Natural killer cell treated with Interleukin-12 subunit alpha and Interleukin-12 subunit beta and Interleukin-15 and Interleukin-18, amount 100 ng/mL, for 72 hours (primary cell): ENCODE data around the gene ZAP70. TPM values are rescaled to one million over a fixed set of nuclear protein-coding genes. Genes with fewer than 3 reads are reported as not detected.

Experiments
- ATAC-seq, 2 donors: fragments of 150-1000 bp; cut with Tn5 transposase in 1 of 2; sonication (Bioruptor Pico), chemical (Tn5 transposase) in 1 of 2; 2 replicates each; pipeline ENCODE4 v1.10.0; 2021
- DNase-seq: peaks from one replicate; pipeline ENCODE4 v3.0.0; 2022; ENCODE audit warnings: low spot score
- H3K27ac Mint-ChIP-seq, 2 donors: 1 replicate in 1 of 2; 2 replicates in 1 of 2; pipeline ENCODE4 v1.8.0; 2022; ENCODE audit warnings: mixed read lengths in 2 of 2, mild to moderate bottlenecking in 1 of 2, moderate library complexity in 1 of 2
- H3K27me3 Mint-ChIP-seq, 2 donors: 1 replicate in 1 of 2; 2 replicates in 1 of 2; pipeline ENCODE4 v1.8.0; 2022; ENCODE audit warnings: mixed read lengths in 2 of 2
- H3K36me3 Mint-ChIP-seq: one replicate; pipeline ENCODE4 v1.8.0; 2022; ENCODE audit warnings: mixed read lengths
- H3K4me1 Mint-ChIP-seq, 2 donors: 1 replicate in 1 of 2; 2 replicates in 1 of 2; pipeline ENCODE4 v1.8.0; 2022; ENCODE audit warnings: low read depth in 2 of 2, mixed read lengths in 2 of 2, mild to moderate bottlenecking in 1 of 2
- H3K4me3 Mint-ChIP-seq: one replicate; pipeline ENCODE4 v1.8.0; 2022; ENCODE audit warnings: mixed read lengths
- H3K9me3 Mint-ChIP-seq: 2 replicates; pipeline ENCODE4 v1.8.0; 2022; ENCODE audit warnings: mixed read lengths
- total RNA-seq, 2 donors: library from RNA; stranded (reverse); gene quantifications; one replicate each; pipeline ENCODE4 v1.2.3, GENCODE V29; 2022

Gene ZAP70
- total RNA-seq, 2 donors from 2014 or later: 97.4 to 191 TPM

GRCh38 chr2:97716695-97717612 lies 3.6 kb downstream of the ZAP70 start:
- H3K4me1 Mint-ChIP-seq: peaks cover 74 to 78% of the 10 kb centered on the region in 2 donors
- peaks cover 5% of the 10 kb centered on the region for H3K36me3 Mint-ChIP-seq
- H3K4me3 Mint-ChIP-seq: peak overlapping the region; percentile 87
- ATAC-seq (no peak), DNase-seq (peak; percentile 56)
- H3K9me3 Mint-ChIP-seq: no peaks in the 10 kb centered on the region
- H3K27me3 Mint-ChIP-seq: no peaks in the 10 kb centered on the region
- H3K27ac Mint-ChIP-seq: peak overlapping the region; percentile 98 to 99

GRCh38 chr2:97717613-97717995 lies 4.2 kb downstream of the ZAP70 start:
- peak overlapping the region; percentile 98 to 99 for H3K27ac Mint-ChIP-seq
- DNase-seq (peak; percentile 29), ATAC-seq (no peak)
- peaks cover 72 to 78% of the 10 kb centered on the region in 2 donors for H3K4me1 Mint-ChIP-seq
- peaks cover 7% of the 10 kb centered on the region for H3K36me3 Mint-ChIP-seq
- H3K9me3 Mint-ChIP-seq: no peaks in the 10 kb centered on the region
- H3K27me3 Mint-ChIP-seq: no peaks in the 10 kb centered on the region
- peak overlapping the region; percentile 87 for H3K4me3 Mint-ChIP-seq

- DNase-seq: peak; percentile 80
- peaks cover 75 to 80% of the 10 kb centered on the region in 2 donors for H3K4me1 Mint-ChIP-seq
- peak overlapping the region; percentile 87 for H3K4me3 Mint-ChIP-seq
- ATAC-seq: peak; percentile 73 to 78
- H3K27me3 Mint-ChIP-seq: no peaks in the 10 kb centered on the region
- H3K9me3 Mint-ChIP-seq: no peaks in the 10 kb centered on the region
- peak overlapping the region; percentile 98 to 99 for H3K27ac Mint-ChIP-seq
- H3K36me3 Mint-ChIP-seq: peaks cover 11% of the 10 kb centered on the region
Observed at GRCh38 chr2:97718051-97718882, 4.9 kb downstream of the ZAP70 start.

GRCh38 chr2:97718942-97719341 lies 5.6 kb downstream of the ZAP70 start:
- H3K9me3 Mint-ChIP-seq: no peaks in the 10 kb centered on the region

GRCh38 chr2:97719362-97720155 lies 6.2 kb downstream of the ZAP70 start:
- Mint-ChIP-seq H3K27ac (peak overlapping the region; percentile 98 to 99), H3K27me3 (no peaks in the 10 kb centered on the region), H3K36me3 (peaks cover 11% of the 10 kb centered on the region), H3K4me3 (peak overlapping the region; percentile 87), H3K9me3 (no peaks in the 10 kb centered on the region), H3K4me1 (peaks cover 75 to 76% of the 10 kb centered on the region in 2 donors)
- ATAC-seq (no peak), DNase-seq (no peak)

More at GRCh38 chr2:97718942-97719341, 5.6 kb downstream of the ZAP70 start:
- DNase-seq: no peak
- H3K4me1 Mint-ChIP-seq: peaks cover 76 to 77% of the 10 kb centered on the region in 2 donors
- peak in 1 of 2 donors; percentile 37 for ATAC-seq
- peaks cover 11% of the 10 kb centered on the region for H3K36me3 Mint-ChIP-seq
- no peaks in the 10 kb centered on the region for H3K27me3 Mint-ChIP-seq
- peak overlapping the region; percentile 98 to 99 for H3K27ac Mint-ChIP-seq
- peak overlapping the region; percentile 87 for H3K4me3 Mint-ChIP-seq

GRCh38 chr2:97720746-97721145 lies 7.4 kb downstream of the ZAP70 start:
- ATAC-seq (no peak), DNase-seq (no peak)
- H3K9me3 Mint-ChIP-seq: no peaks in the 10 kb centered on the region
- peaks cover 16% of the 10 kb centered on the region for H3K36me3 Mint-ChIP-seq
- peaks cover 72 to 75% of the 10 kb centered on the region in 2 donors for H3K4me1 Mint-ChIP-seq
- peak overlapping the region; percentile 61 for H3K4me3 Mint-ChIP-seq
- no peaks in the 10 kb centered on the region for H3K27me3 Mint-ChIP-seq
- peak overlapping the region; percentile 77 to 99 for H3K27ac Mint-ChIP-seq

GRCh38 chr2:97722227-97722626 lies 8.9 kb downstream of the ZAP70 start:
- Mint-ChIP-seq H3K27ac (peak overlapping the region; percentile 83 to 91), H3K36me3 (peaks cover 23% of the 10 kb centered on the region), H3K4me3 (peak overlapping the region; percentile 55), H3K9me3 (no peaks in the 10 kb centered on the region), H3K27me3 (no peaks in the 10 kb centered on the region), H3K4me1 (peaks cover 71 to 78% of the 10 kb centered on the region in 2 donors)
- DNase-seq: no peak
- no peak for ATAC-seq

- peak overlapping the region; percentile 83 to 91 for H3K27ac Mint-ChIP-seq
- peaks cover 33% of the 10 kb centered on the region for H3K36me3 Mint-ChIP-seq
- H3K27me3 Mint-ChIP-seq: no peaks in the 10 kb centered on the region
- peak overlapping the region; percentile 55 for H3K4me3 Mint-ChIP-seq
- no peaks in the 10 kb centered on the region for H3K9me3 Mint-ChIP-seq
- DNase-seq: no peak
- ATAC-seq: no peak
- peaks cover 76 to 82% of the 10 kb centered on the region in 2 donors for H3K4me1 Mint-ChIP-seq
Observed at GRCh38 chr2:97723156-97724072, 10.0 kb downstream of the ZAP70 start.

- H3K27ac Mint-ChIP-seq: peak overlapping the region in 1 of 2 donors; percentile 88
- no peaks in the 10 kb centered on the region for H3K27me3 Mint-ChIP-seq
- H3K36me3 Mint-ChIP-seq: peaks cover 33% of the 10 kb centered on the region
- ATAC-seq: no peak
- no peak overlapping the region for H3K4me3 Mint-ChIP-seq
- no peaks in the 10 kb centered on the region for H3K9me3 Mint-ChIP-seq
- H3K4me1 Mint-ChIP-seq: peaks cover 76 to 80% of the 10 kb centered on the region in 2 donors
- no peak for DNase-seq
Observed at GRCh38 chr2:97724073-97724410, 10.7 kb downstream of the ZAP70 start.

- peak overlapping the region; percentile 68 to 88 for H3K27ac Mint-ChIP-seq
- peaks cover 74 to 79% of the 10 kb centered on the region in 2 donors for H3K4me1 Mint-ChIP-seq
- no peak overlapping the region for H3K4me3 Mint-ChIP-seq
- DNase-seq (no peak), ATAC-seq (no peak)
- H3K27me3 Mint-ChIP-seq: no peaks in the 10 kb centered on the region
- H3K36me3 Mint-ChIP-seq: peaks cover 33% of the 10 kb centered on the region
- no peaks in the 10 kb centered on the region for H3K9me3 Mint-ChIP-seq
Observed at GRCh38 chr2:97724501-97724900, 11.1 kb downstream of the ZAP70 start.

- Mint-ChIP-seq H3K27me3 (no peaks in the 10 kb centered on the region), H3K4me1 (peaks cover 72 to 74% of the 10 kb centered on the region in 2 donors), H3K9me3 (no peaks in the 10 kb centered on the region), H3K27ac (peak overlapping the region; percentile 68 to 88), H3K36me3 (peaks cover 33% of the 10 kb centered on the region), H3K4me3 (no peak overlapping the region)
- no peak for DNase-seq
- no peak for ATAC-seq
Observed at GRCh38 chr2:97724946-97725688, 11.7 kb downstream of the ZAP70 start.
